T-helper 1 cell treated with Interleukin-12 subunit alpha and Interleukin-12 subunit beta and Interleukin-4 antibody, amounts not matched to agents 30 ng/mL and 1 ng/mL, for 36 hours (primary cell): ENCODE data around the gene CISD1. TPM values are rescaled to one million over a fixed set of nuclear protein-coding genes. Genes with fewer than 3 reads are reported as not detected.

Experiments
- intact Hi-C: fragments of 100-400 bp; cut with micrococcal nuclease; formaldehyde crosslinking; loops from one replicate; pipeline ENCODE4 v1.15.1; 2024
- total RNA-seq: library from RNA; stranded (reverse); gene quantifications from 2 replicates; pipeline ENCODE4 v1.2.3, GENCODE V29; 2022

CISD1 gene
- total RNA-seq, 1 donor from 2014 or later = 38.6 TPM

GRCh38 chr10:58304099-58304633 is 35.2 kb downstream of the CISD1 start:
- intact Hi-C loops = no loop called here

GRCh38 chr10:58305821-58306220 is 36.9 kb downstream of the CISD1 start:
- intact Hi-C loops = no loop called here

GRCh38 chr10:58307676-58308075 is 38.7 kb downstream of the CISD1 start:
- intact Hi-C loops = no loop called here

GRCh38 chr10:58311026-58311425 is 42.1 kb downstream of the CISD1 start:
- intact Hi-C loops = no loop called here

GRCh38 chr10:58316874-58317273 is 47.9 kb downstream of the CISD1 start:
- intact Hi-C loops = no loop called here

- intact Hi-C loops = no loop called here
Measured at GRCh38 chr10:58318346-58318745, 49.4 kb downstream of the CISD1 start.

GRCh38 chr10:58319599-58319998 is 50.6 kb downstream of the CISD1 start:
- intact Hi-C loops = no loop called here

- intact Hi-C loops = no loop called here
Measured at GRCh38 chr10:58320351-58321049, 51.5 kb downstream of the CISD1 start.

GRCh38 chr10:58322072-58322834 is 53.3 kb downstream of the CISD1 start:
- intact Hi-C loops = no loop called here

- intact Hi-C loops = no loop called here
Measured at GRCh38 chr10:58322835-58323209, 53.9 kb downstream of the CISD1 start.

- intact Hi-C loops = no loop called here
Measured at GRCh38 chr10:58326967-58327381, 58.0 kb downstream of the CISD1 start.

- intact Hi-C loops = no loop called here
Measured at GRCh38 chr10:58328233-58328632, 59.3 kb downstream of the CISD1 start.

GRCh38 chr10:58330431-58330830 is 61.5 kb downstream of the CISD1 start:
- intact Hi-C loops = no loop called here

GRCh38 chr10:58331646-58332045 is 62.7 kb downstream of the CISD1 start:
- intact Hi-C loops = no loop called here

- intact Hi-C loops = loop anchor here (1.0 to 5.0 kb wide), 6 partner anchors 36 to 1973 kb away; partner anchors contain the start of genes CISD1, TFAM and ZWINT
Measured at GRCh38 chr10:58334817-58335305, 65.9 kb downstream of the CISD1 start, which contains the start of gene UBE2D1. Gene UBE2D1, plus strand, starts transcription at chr10:58335006. Its CDS starts 196 bp downstream, at chr10:58335202.

GRCh38 chr10:58335306-58336005 is 66.5 kb downstream of the CISD1 start:
- intact Hi-C loops = loop anchor here (2.0 to 5.0 kb wide), 3 partner anchors 37 to 1973 kb away; partner anchors contain the start of gene ZWINT

- intact Hi-C loops = loop anchor here (5.0 kb wide), 1 partner anchor 1974 kb away; the partner anchor contains the start of gene ZWINT
Measured at GRCh38 chr10:58336242-58336641, 67.3 kb downstream of the CISD1 start.
